WTC11 (cell line): ENCODE measurements around the gene OR5AR1. TPM values are rescaled to one million over a fixed set of nuclear protein-coding genes. Genes with fewer than 3 reads are reported as not detected.

Experiments
- ATAC-seq: fragments of 200-7000 bp; cut with Tn5 transposase; 2 replicates; pipeline ENCODE4 v1.10.0; 2021; ENCODE audit warnings: mild to moderate bottlenecking, moderate library complexity
- CTCF ChIA-PET: fragments of 300-600 bp; sonication (Branson Sonifier 250); formaldehyde crosslinking; loops from one replicate; lab custom pipeline; 2021; ENCODE audit warnings: antibody characterized with exemption; lab: Charles Lee
- POLR2A ChIA-PET: fragments of 350-600 bp; sonication (Branson Sonifier 250); formaldehyde crosslinking; loops from one replicate; lab custom pipeline; 2021; ENCODE audit warnings: antibody characterized with exemption; lab: Charles Lee
- DNase-seq: peaks from one replicate; pipeline ENCODE4 v3.0.0; 2021; ENCODE audit warnings: low spot score
- H3K27ac Mint-ChIP-seq: 2 replicates; pipeline ENCODE4 v1.8.0; 2021; ENCODE audit warnings: mixed read lengths
- H3K27me3 Mint-ChIP-seq: 2 replicates; pipeline ENCODE4 v1.8.0; 2021; ENCODE audit warnings: low read depth, mild to moderate bottlenecking, moderate library complexity, mixed read lengths
- H3K36me3 Mint-ChIP-seq: 2 replicates; pipeline ENCODE4 v1.8.0; 2021; ENCODE audit warnings: mixed read lengths
- H3K4me1 Mint-ChIP-seq: 2 replicates; pipeline ENCODE4 v1.8.0; 2022; ENCODE audit warnings: mixed read lengths
- H3K4me3 Mint-ChIP-seq: 2 replicates; pipeline ENCODE4 v1.8.0; 2021; ENCODE audit warnings: mild to moderate bottlenecking, moderate library complexity, mixed read lengths
- H3K9me3 Mint-ChIP-seq: 2 replicates; pipeline ENCODE4 v1.8.0; 2021; ENCODE audit warnings: mixed read lengths
- CREB1 ChIP-seq: sonication (generic); formaldehyde crosslinking; IDR thresholded peaks from 2 replicates; pipeline ENCODE4 v1.8.0; 2023; ENCODE audit warnings: mild to moderate bottlenecking, missing genetic modification reagents
- ELF4 ChIP-seq: sonication (generic); formaldehyde crosslinking; IDR thresholded peaks from 2 replicates; pipeline ENCODE4 v1.8.1; 2022; ENCODE audit warnings: low read depth, mild to moderate bottlenecking, moderate library complexity, missing genetic modification reagents
- FOXK1 ChIP-seq: sonication (generic); formaldehyde crosslinking; IDR thresholded peaks from 2 replicates; pipeline ENCODE4 v1.8.0; 2022; ENCODE audit warnings: mild to moderate bottlenecking, moderate library complexity, missing genetic modification reagents
- NR3C1 ChIP-seq: sonication (generic); formaldehyde crosslinking; conservative IDR thresholded peaks from 2 replicates; pipeline ENCODE4 v1.8.1; 2023; ENCODE audit warnings: low read depth, mild to moderate bottlenecking, missing genetic modification reagents
- OVOL2 ChIP-seq: fragments of 250-450 bp; sonication (Bioruptor Pico); IDR thresholded peaks from 2 replicates; pipeline ENCODE4 v1.9.0; 2021; ENCODE audit warnings: mild to moderate bottlenecking, borderline replicate concordance
- ZNF396 ChIP-seq: fragments of 250-450 bp; sonication (Bioruptor Pico); IDR thresholded peaks from 2 replicates; pipeline ENCODE4 v1.8.0; 2021; ENCODE audit warnings: mild to moderate bottlenecking, moderate library complexity, borderline replicate concordance
- total RNA-seq: library from RNA; stranded (reverse); gene quantifications from 3 replicates; pipeline ENCODE4 v1.2.3, GENCODE V29; 2021
- TF ChIP-seq, protein P1 (sequence below): sonication (generic); formaldehyde crosslinking; IDR thresholded peaks from 2 replicates; pipeline ENCODE4 v1.8.1; 2023; ENCODE audit warnings: mild to moderate bottlenecking, missing genetic modification reagents
- TF ChIP-seq, protein P2 (sequence below): sonication (generic); formaldehyde crosslinking; conservative IDR thresholded peaks from 2 replicates; pipeline ENCODE4 v1.8.1; 2022; ENCODE audit warnings: mild to moderate bottlenecking, missing genetic modification reagents
- TF ChIP-seq, protein P3 (sequence below): sonication (generic); formaldehyde crosslinking; IDR thresholded peaks from 2 replicates; pipeline ENCODE4 v1.8.1; 2022; ENCODE audit warnings: mild to moderate bottlenecking, missing genetic modification reagents, moderate library complexity, borderline replicate concordance
- TF ChIP-seq, protein P4 (sequence below): sonication (generic); formaldehyde crosslinking; IDR thresholded peaks from 2 replicates; pipeline ENCODE4 v1.8.0; 2022; ENCODE audit warnings: mild to moderate bottlenecking, missing genetic modification reagents
- TF ChIP-seq, protein P5 (sequence below): fragments of 250-450 bp; sonication (Bioruptor Pico); IDR thresholded peaks from 2 replicates; pipeline ENCODE4 v2.1.2; 2022; ENCODE audit warnings: mild to moderate bottlenecking, moderate library complexity
- TF ChIP-seq, protein P6 (sequence below): sonication (generic); formaldehyde crosslinking; IDR thresholded peaks from 2 replicates; pipeline ENCODE4 v1.8.0; 2023; ENCODE audit warnings: missing genetic modification reagents
- TF ChIP-seq, protein P7 (sequence below): sonication (generic); formaldehyde crosslinking; IDR thresholded peaks from 2 replicates; pipeline ENCODE4 v1.8.0; 2022; ENCODE audit warnings: missing genetic modification reagents

OR5AR1 gene
- total RNA-seq, 1 experiment from 2014 or later, result not detected

DNA sequence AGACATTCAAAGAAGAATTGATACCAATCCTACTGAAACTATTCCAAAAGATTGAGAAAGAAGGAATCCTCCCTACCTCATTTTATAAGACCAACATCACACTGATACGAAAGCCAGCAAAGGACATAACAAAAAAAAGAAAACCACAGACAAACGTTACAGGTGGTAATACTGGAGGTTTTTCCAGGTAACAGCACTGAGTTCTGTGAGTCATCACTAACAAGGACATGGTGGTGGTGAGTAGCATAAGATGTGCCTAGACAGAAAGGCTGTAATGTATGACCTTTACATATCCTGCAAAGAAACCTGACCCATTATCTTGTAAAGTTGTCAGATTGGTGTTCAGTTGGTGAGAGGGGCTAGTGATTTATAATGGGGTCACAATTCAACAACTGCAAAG lies 50.7 kb downstream of the OR5AR1 start:
- no peak overlapping the region for H3K4me3 Mint-ChIP-seq
- H3K27me3 Mint-ChIP-seq, result no peaks in the 10 kb centered on the region; the same call in 1 of the 2 replicates
- H3K4me1 Mint-ChIP-seq, result no peaks in the 10 kb centered on the region
- no peak overlapping the region for H3K27ac Mint-ChIP-seq
- ChIA-PET POLR2A (no interaction called here), CTCF (no interaction called here)
- ATAC-seq (no peak), DNase-seq (no peak)
- peaks cover 19% of the 10 kb centered on the region for H3K9me3 Mint-ChIP-seq
- 0 out of 2 replicates have a peak, but pooled peaks cover under 1% of the 10 kb centered on the region for H3K36me3 Mint-ChIP-seq
- TF ChIP-seq, protein P1, sequence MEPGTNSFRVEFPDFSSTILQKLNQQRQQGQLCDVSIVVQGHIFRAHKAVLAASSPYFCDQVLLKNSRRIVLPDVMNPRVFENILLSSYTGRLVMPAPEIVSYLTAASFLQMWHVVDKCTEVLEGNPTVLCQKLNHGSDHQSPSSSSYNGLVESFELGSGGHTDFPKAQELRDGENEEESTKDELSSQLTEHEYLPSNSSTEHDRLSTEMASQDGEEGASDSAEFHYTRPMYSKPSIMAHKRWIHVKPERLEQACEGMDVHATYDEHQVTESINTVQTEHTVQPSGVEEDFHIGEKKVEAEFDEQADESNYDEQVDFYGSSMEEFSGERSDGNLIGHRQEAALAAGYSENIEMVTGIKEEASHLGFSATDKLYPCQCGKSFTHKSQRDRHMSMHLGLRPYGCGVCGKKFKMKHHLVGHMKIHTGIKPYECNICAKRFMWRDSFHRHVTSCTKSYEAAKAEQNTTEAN, result no peak
- TF ChIP-seq CREB1 (CRISPR knock-in tag), result no peak
- no peak for TF ChIP-seq ELF4 (CRISPR knock-in tag)
- TF ChIP-seq, protein P2, sequence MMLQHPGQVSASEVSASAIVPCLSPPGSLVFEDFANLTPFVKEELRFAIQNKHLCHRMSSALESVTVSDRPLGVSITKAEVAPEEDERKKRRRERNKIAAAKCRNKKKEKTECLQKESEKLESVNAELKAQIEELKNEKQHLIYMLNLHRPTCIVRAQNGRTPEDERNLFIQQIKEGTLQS, result no peak
- TF ChIP-seq, protein P3, sequence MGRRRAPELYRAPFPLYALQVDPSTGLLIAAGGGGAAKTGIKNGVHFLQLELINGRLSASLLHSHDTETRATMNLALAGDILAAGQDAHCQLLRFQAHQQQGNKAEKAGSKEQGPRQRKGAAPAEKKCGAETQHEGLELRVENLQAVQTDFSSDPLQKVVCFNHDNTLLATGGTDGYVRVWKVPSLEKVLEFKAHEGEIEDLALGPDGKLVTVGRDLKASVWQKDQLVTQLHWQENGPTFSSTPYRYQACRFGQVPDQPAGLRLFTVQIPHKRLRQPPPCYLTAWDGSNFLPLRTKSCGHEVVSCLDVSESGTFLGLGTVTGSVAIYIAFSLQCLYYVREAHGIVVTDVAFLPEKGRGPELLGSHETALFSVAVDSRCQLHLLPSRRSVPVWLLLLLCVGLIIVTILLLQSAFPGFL (CRISPR knock-in tag), result no peak
- no peak for TF ChIP-seq NR3C1
- TF ChIP-seq, protein P4, sequence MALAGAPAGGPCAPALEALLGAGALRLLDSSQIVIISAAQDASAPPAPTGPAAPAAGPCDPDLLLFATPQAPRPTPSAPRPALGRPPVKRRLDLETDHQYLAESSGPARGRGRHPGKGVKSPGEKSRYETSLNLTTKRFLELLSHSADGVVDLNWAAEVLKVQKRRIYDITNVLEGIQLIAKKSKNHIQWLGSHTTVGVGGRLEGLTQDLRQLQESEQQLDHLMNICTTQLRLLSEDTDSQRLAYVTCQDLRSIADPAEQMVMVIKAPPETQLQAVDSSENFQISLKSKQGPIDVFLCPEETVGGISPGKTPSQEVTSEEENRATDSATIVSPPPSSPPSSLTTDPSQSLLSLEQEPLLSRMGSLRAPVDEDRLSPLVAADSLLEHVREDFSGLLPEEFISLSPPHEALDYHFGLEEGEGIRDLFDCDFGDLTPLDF, result no peak
- TF ChIP-seq, protein P5, sequence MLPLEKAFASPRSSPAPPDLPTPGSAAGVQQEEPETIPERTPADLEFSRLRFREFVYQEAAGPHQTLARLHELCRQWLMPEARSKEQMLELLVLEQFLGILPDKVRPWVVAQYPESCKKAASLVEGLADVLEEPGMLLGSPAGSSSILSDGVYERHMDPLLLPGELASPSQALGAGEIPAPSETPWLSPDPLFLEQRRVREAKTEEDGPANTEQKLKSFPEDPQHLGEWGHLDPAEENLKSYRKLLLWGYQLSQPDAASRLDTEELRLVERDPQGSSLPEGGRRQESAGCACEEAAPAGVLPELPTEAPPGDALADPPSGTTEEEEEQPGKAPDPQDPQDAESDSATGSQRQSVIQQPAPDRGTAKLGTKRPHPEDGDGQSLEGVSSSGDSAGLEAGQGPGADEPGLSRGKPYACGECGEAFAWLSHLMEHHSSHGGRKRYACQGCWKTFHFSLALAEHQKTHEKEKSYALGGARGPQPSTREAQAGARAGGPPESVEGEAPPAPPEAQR (CRISPR knock-in tag), result no peak
- no peak for TF ChIP-seq ZNF396
- TF ChIP-seq, protein P6, sequence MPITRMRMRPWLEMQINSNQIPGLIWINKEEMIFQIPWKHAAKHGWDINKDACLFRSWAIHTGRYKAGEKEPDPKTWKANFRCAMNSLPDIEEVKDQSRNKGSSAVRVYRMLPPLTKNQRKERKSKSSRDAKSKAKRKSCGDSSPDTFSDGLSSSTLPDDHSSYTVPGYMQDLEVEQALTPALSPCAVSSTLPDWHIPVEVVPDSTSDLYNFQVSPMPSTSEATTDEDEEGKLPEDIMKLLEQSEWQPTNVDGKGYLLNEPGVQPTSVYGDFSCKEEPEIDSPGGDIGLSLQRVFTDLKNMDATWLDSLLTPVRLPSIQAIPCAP (CRISPR knock-in tag), result no peak
- no peak for TF ChIP-seq OVOL2
- no peak for TF ChIP-seq FOXK1 (CRISPR knock-in tag)
- TF ChIP-seq, protein P7, sequence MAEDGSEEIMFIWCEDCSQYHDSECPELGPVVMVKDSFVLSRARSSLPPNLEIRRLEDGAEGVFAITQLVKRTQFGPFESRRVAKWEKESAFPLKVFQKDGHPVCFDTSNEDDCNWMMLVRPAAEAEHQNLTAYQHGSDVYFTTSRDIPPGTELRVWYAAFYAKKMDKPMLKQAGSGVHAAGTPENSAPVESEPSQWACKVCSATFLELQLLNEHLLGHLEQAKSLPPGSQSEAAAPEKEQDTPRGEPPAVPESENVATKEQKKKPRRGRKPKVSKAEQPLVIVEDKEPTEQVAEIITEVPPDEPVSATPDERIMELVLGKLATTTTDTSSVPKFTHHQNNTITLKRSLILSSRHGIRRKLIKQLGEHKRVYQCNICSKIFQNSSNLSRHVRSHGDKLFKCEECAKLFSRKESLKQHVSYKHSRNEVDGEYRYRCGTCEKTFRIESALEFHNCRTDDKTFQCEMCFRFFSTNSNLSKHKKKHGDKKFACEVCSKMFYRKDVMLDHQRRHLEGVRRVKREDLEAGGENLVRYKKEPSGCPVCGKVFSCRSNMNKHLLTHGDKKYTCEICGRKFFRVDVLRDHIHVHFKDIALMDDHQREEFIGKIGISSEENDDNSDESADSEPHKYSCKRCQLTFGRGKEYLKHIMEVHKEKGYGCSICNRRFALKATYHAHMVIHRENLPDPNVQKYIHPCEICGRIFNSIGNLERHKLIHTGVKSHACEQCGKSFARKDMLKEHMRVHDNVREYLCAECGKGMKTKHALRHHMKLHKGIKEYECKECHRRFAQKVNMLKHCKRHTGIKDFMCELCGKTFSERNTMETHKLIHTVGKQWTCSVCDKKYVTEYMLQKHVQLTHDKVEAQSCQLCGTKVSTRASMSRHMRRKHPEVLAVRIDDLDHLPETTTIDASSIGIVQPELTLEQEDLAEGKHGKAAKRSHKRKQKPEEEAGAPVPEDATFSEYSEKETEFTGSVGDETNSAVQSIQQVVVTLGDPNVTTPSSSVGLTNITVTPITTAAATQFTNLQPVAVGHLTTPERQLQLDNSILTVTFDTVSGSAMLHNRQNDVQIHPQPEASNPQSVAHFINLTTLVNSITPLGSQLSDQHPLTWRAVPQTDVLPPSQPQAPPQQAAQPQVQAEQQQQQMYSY (CRISPR knock-in tag), result no peak

Other genes starting within 250 kb of the OR5AR1 start
- gene OR5M3, start 190.3 kb upstream of the OR5AR1 start, total RNA-seq, result not detected in 3 replicates
- gene OR5M8, start 172.3 kb upstream of the OR5AR1 start, total RNA-seq, result not detected in 3 replicates
- gene OR5M11, start 120.4 kb upstream of the OR5AR1 start, total RNA-seq, result not detected in 3 replicates
- not detected in 3 replicates for gene OR5M10, start 86.0 kb upstream of the OR5AR1 start, total RNA-seq
- not detected in 3 replicates for gene OR5M1, start 48.8 kb upstream of the OR5AR1 start, total RNA-seq
- gene OR5AP2, start 21.2 kb upstream of the OR5AR1 start, total RNA-seq, result not detected in 3 replicates
- not detected in 3 replicates for gene OR9G1, start 35.4 kb downstream of the OR5AR1 start, total RNA-seq
- not detected in 3 replicates for gene OR9G4, start 85.0 kb downstream of the OR5AR1 start, total RNA-seq